Hepatic stellate cell (primary cell): ENCODE data around the gene SPACDR.

Experiments used
- DNase-seq: peaks from one replicate; pipeline ENCODE4 v3.0.0; 2011; ENCODE audit warnings: low spot score

The SPACDR gene

DNA sequence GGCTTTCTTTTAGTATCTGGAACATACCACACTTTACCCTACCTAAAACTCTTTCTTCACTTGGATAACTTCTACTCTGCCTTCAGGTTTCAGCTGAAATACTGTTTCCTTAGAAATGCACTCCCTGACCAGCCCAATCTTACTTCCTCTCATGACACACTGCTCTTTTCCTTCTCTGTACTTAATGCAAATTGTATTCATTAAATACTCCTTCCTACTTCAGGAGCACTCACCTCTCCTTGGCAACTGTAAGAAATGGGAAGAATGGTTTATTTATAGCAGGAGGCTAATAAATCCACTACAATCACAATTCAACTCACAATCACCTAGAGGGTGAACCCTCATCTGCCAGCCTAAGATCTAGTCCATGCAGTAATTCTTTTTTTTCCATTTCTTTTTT lies 50.7 kb downstream of the SPACDR start:
- DNase-seq, result no peak

DNA sequence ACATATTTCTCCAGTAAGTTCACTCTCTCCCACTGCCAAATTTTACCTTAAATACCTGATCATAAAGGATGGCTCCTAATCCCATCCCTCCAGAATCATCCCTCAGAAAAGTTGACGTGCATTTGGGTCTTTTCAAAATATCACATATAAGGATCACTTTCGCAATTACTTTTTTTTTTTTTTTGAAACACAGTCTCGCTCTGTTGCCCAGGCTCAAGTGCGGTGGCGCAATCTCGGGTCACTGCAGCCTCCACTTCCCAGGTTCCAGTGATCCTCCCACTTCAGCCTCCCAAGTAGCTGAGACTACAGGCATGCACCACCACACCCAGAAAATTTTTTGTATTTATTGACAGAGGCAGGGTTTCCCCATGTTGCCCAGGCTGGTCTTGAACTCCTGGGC lies 53.0 kb downstream of the SPACDR start:
- no peak for DNase-seq

DNA sequence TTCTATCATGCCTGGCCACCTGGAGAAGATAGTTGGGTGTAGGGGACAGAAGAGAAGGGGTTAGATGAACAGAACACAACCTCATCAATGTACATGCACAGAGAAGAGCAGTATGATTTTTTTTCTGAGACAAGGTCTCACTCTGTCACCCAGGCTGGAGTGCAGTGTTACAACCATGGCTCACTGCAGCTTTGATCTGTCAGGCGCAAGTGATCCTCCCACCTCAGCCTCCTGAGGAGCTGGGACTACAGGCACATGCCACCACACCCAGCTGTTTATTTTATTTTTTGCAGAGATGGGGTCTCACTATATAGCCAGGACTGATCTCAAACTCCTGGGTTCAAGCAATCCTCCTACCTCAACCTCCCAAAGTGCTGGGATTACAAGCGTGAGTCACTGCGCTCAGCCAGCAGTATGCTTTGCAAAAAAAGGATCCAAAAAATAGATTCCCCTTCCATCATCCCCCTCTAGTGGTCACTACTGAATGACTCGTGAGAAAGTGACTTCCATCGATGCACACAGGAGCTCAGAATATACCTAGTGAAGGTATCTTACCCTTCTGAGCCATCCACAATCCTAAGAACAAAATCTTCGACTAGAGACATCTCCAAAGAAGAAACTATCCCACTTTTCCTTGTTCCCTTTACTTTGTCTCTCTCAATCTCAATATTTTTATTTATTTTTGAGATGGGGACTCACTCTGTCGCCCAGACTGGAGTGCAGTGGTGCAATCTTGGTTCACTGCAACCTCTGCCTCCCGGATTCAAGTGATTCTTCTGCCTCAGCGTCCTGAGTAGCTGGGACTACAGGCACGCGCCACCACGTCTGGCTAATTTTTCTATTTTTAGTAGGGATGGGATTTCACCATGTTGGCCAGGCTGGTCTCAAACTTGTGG lies 56.5 kb downstream of the SPACDR start:
- DNase-seq, result peak; percentile 63

DNA sequence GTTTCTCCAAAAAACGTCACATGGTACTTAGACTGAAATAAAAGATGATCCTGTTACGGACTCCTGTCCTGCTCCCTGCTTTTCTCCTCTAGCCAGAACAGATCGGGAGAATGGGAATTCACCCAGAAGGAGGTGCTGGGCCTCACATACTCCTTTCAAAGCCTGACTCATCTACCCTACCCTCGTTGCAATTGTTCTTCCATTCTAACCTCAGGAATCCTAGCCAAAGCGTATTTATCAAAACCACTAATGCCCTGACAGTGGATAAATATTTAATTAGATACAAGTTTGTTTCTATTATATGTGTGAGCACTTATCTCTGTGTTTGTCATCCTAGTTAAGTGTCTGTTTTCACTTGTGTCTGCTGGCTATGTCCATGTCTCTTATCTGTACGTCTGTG lies 57.3 kb downstream of the SPACDR start:
- DNase-seq, result no peak
